NCI-H2196 treated with DMSO at 0.1 percent for 48 hours (cell line): ENCODE results near the gene KCNMB2.
"Not testable (repeated sequence)": the region's sequence is repeated elsewhere in the genome, so short reads cannot be mapped to it uniquely, and the experiment has no call there.

ENCODE experiments used
- DNase-seq: peaks from one replicate; lab custom pipeline; 2025; ENCODE audit not compliant: unreplicated experiment; lab: John Stamatoyannopoulos, UW

The KCNMB2 gene

DNA sequence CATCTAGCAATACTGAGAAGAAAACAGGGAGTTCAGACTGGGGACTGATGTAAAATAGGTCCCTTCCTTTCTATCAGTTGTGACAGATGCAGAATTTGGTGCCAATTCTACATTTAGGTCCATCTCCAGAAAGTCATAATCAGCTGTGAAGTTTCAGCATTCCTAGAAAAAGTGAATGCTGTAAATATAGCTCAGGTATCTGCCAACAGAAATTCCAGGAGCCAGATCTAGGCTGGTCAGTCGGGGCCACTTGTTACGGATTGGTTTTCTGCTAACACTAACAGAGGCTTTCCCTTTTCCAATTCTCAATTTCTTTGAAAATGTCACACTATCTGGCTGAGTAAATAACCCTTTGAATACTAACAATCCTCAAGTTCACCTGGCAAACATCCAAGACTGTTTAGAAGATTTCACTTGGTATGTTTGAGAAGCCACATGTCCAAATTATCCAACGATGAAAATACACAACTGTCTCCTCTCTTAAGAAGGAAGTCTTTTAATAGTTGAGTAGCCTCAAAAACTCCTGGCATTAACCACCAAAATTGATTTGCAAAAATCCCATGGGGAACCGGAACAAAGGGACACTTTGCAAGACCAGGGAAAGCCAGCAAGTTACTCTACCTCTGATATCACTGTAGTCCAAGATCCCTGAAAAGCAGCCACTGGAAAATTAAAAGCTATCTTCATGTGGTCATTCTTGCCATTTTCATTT, 313.1 kb downstream of the KCNMB2 start:
- peak; percentile 44 for DNase-seq

DNA sequence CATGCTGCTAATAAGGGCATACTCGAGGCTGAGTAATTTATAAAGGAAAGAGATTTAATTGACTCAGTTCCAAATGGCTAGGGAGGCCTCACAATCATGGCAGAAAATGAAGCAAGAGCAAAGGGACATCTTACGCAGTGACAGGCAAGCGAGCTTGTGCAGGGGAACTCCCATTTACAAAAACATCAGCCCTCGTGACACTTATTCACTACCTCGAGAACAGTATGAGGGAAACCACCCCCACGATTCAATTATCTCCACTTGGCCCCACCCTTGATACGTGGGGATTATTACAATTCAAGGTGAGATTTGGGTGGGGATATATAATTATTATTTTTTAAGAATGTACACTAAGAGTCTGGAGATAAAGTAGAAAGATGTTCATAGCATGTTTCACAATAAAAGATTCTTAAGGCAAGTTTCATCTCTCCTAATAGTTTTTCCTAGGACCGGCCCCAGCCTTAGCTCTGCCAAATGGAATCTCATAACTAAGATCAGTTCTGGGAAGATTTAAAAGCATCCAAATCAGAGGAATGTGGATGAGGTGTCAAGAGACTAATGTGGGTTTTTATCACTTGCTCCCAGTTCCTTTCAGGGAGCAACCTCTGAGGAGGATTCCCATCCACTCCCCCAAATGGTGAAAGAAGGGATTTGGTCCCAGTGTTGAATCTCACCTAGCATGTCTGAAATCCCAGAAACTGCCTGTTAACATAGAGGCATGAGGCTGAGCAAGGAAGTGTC, 314.4 kb downstream of the KCNMB2 start:
- DNase-seq: no peak

- no peak for DNase-seq
Observed at GRCh38 chr3:178851564-178851963, 315.3 kb downstream of the KCNMB2 start.

DNA sequence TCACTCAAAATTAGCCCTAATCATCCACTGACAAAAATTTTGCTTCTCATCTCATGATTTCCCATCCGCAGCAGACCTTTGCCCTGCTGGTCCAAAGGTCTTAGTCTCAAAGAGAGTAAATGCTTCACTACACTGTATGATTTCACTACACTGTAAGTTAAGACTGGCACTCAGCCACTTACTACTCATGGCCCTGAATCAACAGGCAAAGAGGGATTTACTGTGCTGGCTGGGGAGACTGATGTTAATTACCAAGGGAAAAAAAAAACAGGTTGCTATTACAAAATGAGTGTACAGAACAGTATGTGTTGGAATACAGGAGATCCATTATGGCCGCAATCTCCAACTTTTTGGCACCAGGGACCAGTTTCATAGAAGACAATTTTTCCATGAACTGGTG, 320.6 kb downstream of the KCNMB2 start:
- no peak for DNase-seq

- DNase-seq: no peak
Observed at GRCh38 chr3:178859386-178859785, 323.1 kb downstream of the KCNMB2 start.

- not testable (repeated sequence) for DNase-seq
Observed at GRCh38 chr3:178859900-178860436, 323.7 kb downstream of the KCNMB2 start.

DNA sequence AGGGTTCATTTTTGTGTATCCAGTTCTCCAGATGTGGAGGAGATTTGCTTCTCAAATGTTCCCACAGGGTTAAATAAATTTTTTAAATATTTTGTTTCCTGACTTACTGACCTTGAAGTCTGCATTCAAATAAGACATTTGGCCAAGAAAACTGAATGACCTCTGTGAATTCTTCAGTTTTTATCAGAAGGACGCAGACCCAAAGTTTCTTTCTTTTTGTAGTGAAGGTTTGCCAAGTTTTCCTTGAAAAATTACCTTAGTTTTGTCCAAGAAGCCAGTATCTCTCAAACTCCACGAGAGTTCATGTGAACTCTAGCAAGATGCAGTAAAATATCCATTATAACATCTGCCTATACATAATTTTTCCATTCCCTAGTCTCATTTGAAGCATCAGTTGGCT, 332.4 kb downstream of the KCNMB2 start:
- DNase-seq: no peak

- DNase-seq: no peak
Observed at GRCh38 chr3:178870085-178870484, 333.8 kb downstream of the KCNMB2 start.

GRCh38 chr3:178875157-178875556, 338.9 kb downstream of the KCNMB2 start:
- no peak for DNase-seq

- DNase-seq: no peak
Observed at GRCh38 chr3:178875836-178876235, 339.6 kb downstream of the KCNMB2 start.

GRCh38 chr3:178880274-178880673, 344.0 kb downstream of the KCNMB2 start:
- DNase-seq: no peak
